Effector CD8-positive, alpha-beta T cell (primary cell): ENCODE measurements around the gene PGA4.

Source experiments
- DNase-seq: peaks from one replicate; lab custom pipeline; 2025; lab: John Stamatoyannopoulos, UW

Gene PGA4

GRCh38 chr11:61279934-61280659, 58.0 kb downstream of the PGA4 start:
- DNase-seq: no peak

DNA sequence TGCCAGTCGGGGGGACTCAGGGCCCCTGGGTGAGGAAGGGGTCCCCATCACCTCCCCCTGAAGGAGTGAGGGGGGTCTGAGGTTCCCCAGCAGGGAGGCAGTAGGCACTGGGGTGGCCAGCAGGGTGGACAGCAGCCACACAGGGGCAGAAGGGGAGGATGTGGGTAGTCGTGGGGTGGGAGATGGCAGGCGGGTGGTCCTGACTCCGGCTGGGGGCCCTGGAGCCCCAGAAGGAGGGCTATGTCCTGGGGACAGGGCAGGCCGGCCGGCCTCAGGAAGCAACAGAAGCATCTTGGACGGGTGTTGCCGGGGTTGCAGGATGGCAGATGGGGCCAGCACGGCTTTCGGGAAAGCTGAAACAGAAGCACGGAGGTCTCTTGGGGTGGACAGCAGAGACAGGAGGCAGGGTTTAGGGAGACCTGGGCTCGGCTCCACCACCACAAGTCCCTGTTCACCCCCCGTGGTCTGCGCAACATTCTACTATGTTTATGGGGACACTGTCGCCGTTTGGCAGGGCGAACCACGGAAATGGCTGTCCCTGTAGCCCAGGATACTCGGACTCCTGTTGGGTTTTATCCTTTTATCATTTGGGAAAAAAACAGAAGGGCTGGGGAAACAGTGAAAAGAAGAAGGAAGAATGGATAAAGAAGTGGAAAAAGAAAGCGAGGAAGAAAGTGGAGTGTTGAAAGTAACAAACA, 58.9 kb downstream of the PGA4 start:
- DNase-seq: no peak
